GM19372 (cell line): ENCODE measurements around the gene CIB2.

Experiments
- ATAC-seq: cut with Tn5 transposase; IDR thresholded peaks from one replicate; pipeline ENCODE4 v1.9.1; 2021; ENCODE audit warnings: mild to moderate bottlenecking, low read depth, moderate library complexity; ENCODE audit not compliant: unreplicated experiment

The CIB2 gene

DNA sequence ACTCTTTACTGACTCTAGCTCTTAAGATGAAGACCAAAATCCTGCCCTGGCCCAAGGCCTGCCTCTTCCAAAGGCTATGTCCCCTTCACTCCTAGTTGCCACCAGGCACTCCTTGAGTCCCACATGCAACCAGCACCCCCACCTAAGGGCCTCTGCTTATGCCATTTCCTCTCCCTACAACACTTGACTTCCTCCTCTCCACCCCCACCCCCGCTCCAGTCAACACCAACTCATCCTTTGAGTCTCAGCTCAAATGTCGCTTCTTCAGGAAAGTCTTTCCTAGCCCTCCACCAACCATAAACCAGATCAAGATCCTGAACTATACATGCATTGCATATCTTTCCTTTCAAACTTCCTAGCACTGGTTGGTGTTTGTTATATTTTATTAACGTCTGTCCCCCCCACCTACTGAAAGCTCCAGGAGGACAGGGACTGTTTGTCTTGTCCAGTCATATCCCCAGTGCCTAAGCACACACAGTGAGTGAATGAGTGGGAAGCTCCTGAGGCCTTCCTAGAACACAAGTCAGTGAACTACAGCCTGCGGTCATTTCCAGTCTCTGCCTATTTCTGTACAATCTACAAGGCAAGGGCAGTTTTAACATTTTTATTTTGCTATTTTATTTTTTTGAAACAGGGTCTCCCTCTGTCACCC is 61.1 kb downstream of the CIB2 start:
- no peak for ATAC-seq

DNA sequence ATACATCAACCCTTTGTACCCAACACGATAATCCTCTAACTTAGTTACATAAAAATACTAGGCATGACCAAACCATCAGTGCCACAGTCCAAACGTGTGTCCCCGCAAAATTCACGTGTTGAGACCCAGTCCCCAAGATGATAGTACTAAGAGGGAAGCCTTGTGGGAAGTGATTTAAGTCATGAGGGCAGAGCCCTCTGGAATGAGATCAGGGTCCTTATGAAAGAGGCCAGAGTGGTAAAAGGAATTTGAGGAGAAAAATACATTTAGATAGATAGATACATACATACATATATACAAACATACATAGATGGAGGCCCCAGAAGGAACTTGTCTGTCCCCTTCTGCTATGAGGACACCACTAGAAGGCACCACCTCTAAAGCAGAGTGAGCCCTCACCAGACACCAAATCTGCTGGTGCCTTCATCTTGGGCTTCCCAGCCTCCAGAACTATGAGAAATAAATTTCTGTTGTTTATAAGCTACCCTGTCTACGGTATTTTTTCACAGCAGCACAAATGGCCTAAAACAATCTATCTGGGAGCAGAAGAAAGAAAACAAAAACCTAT is 61.7 kb downstream of the CIB2 start:
- no peak for ATAC-seq

DNA sequence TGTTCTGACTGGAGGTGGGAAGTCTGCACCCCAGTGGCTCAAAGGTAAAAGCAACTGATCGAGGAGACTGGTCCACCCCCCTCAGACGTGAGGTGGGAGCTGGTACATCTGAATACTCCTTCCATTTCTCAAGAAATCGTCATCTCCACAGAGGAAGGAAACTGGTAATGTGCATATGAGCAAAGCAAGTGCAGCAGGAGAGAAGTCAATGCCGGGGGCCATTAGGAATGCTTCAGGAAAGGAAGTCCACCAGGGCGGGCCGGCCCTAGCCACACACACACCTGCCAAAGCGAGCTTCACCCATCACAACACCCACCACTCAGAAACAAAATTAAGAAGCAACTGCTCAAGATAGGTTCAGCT is 62.2 kb downstream of the CIB2 start:
- ATAC-seq: no peak

DNA sequence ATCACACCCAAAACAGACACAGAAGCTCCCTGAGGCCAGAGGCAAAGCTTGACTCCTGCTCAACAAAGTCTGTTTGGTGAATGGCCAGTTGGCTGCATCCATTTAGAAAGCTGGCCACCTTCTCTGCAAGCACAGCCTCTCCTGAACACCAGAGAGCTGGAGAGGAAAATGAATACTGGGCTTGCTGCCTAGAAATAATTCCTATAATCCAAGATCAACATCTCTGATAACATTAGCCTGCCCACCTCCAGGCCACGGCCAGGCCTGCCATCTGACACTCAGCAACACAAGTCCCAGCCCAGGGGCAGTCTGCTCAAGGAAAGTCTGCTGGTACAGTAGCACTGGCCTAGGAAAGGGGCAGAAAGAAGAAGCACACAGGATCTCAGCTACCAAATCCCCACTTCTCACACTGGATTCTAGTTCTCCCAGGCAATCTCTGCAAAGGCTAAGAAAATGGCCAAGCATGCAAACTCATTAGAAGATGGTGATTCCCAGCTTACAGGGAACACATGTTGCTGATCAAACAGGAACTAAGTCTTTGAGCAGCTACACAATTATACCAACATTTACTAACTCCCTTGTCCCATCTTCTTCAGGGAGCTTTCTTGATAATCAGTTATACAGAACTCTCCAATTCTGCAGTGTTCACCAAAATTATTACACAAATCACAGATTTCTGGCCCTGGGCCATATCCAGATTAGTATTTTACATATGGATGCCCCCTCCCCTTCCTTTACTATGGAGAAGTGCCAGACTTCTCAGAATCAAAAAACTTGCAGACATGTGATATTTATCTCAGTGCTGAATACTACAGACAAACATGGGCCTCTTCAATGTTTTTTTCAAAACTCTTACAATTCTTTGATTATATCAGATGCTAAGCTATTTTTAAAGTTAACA is 63.7 kb downstream of the CIB2 start:
- no peak for ATAC-seq

DNA sequence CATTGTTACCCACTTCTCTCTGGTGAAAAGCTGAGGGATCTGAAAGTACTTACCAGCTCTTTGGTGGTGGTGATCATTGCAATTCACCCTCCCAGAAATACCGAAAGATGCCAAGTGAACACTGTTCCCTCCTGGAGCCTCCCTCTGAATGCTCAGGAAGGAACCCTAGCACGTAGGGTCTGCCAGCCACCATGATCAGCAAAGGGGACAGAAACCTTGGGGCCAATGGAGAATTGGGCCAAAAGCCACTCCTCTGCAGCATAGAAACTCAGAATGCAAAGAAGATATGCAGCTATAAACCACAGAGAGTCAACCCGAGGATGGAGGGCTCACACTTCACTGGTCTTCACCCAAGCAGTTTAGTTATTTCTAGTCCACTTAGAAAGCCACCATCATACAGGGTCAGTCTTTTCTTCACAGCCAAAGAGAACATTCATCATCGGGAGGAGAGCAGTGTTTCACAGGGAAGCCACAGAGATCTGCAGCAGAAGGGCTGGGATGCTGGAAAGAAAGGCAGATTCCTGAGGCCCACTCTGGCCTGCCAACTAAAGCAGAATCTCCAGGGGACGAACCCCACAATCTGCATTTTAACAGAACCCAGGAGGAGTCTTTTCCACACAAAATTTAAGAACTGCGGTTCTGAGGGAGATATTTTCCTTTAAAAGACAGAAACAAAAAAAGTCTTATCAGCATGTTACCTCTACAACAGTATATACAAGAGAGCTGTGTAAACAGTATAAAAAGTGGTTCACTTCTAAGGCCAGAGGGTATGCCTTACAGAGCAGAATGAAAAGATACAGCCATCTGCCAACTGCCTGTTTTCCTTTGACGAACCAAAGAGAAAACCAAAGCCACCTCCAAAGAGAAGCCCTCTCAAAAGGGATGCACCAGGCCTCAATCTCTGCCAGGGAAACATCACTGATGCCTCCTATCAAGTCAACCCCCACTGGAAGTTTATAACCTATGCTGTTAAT is 65.0 kb downstream of the CIB2 start:
- peak; percentile 68 for ATAC-seq

DNA sequence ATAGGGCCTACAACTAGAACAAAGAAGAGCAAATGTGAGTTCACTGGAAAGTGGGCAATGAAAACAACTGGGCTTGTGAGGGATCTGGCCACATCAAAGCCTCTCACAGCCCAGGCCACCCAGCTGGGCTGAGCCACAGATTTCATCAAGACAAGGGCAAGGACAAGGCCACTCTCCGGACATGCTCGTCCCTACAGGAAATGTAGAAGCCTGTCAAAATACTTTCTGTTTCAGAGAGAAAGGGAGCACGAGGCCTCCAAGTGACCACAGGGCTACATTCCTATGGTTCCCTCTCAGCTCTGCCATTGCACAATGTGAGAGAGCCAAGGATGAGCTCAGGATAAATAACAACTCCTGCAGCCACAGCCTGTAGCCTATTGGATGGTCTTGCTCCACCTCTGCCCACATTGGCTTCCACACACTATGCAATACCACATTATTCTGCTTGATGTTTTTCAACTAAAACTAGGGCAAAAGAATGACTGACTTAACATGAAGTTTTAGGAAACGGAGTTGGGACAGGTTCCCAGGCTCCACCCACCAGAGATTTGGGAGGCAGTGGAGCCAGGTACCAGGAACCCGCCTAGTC is 65.9 kb downstream of the CIB2 start:
- ATAC-seq: no peak

DNA sequence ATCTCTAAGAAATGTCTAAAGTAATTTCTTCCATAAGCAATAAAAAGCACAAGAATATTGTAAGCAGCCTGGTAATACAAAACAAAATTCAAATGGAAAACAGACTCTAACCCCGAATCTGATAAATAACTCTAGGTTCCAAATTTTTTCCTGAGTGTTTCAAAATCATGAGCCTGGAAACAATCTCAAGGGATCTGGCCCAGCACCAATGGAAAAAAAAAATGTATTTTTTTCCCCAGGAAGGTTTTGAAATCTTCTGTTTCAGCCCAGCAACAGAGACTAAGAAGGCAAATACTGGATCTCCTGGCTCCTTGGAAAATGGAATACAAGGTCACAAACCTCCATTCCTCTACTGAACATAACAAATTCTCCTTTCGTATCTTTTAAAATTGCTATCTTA is 66.7 kb downstream of the CIB2 start:
- no peak for ATAC-seq

DNA sequence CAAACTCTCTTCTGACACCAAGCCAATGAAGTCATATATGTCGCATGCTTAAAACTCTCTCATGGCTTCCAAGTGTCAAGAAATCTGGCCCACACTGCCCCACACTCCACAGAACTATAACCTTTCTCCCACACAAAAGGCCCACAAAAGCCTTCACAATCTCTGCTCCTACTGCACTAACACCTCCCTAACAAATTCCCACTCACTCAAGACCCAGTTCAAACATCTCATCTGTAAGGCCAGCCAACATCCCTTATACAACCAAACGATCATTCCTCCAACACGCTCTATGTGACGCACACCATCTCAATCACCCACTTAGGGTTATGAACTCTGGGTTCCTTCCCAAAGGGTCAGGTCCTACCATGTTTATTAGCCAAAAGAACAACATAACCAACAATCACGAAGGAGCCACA is 67.3 kb downstream of the CIB2 start:
- ATAC-seq: no peak

DNA sequence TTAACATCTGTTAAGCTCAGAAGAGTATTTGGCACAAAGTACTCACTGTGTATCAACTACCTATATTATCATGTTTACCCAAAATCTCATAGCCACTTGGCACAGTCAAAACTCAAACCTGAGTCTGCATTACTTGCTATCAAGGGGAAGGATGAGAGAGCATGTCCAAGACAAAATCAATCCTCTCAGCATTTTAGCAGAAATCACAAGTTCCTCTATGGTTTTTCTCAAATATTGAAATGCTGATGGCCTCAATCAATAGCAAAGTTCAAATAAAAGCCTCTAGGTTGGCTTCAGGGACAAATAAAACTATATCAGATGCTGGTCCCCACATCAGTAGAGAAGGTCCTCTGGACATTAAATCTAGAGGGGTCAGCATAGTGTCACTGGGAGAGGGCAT is 68.0 kb downstream of the CIB2 start:
- no peak for ATAC-seq

DNA sequence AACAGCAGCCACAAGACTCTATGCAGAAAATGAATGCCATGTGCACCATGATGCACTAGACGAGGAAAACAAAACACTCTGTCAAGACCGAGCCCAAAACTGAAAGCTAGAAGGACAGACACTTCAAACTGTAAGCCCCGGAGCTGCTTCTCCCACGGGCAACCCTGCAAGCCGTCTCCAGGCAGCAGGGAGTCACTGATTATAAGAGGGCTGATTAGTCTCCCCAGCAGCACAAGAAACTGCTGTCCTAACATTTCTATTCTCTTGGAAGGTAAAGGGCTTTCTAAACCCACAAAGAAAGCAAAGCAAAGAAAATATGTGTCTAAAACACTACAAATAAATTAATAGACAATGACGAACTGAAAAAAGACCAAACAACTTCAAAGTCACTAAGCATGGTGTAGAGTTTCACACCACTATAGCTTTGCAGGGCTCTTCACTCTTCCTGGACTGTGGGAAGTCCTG is 69.2 kb downstream of the CIB2 start:
- no peak for ATAC-seq

DNA sequence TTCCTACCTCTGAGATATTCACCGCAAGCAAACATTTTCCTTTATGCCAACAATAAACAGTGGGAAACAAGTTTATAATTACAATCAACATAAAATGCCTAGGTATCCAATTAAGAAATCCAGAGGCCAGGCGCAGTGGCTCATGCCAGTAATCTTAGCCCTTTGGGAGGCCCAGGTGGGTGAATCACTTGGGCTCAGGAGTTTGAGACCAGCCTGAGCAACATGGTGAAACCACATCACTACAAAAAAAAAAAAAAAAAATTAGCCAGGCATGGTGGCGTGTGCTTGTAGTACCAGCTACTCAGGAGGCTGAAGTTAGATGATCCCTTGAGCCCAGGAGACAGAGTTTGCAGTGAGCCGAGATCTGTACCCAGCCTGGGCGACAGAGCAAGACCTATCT is 71.0 kb downstream of the CIB2 start:
- no peak for ATAC-seq

DNA sequence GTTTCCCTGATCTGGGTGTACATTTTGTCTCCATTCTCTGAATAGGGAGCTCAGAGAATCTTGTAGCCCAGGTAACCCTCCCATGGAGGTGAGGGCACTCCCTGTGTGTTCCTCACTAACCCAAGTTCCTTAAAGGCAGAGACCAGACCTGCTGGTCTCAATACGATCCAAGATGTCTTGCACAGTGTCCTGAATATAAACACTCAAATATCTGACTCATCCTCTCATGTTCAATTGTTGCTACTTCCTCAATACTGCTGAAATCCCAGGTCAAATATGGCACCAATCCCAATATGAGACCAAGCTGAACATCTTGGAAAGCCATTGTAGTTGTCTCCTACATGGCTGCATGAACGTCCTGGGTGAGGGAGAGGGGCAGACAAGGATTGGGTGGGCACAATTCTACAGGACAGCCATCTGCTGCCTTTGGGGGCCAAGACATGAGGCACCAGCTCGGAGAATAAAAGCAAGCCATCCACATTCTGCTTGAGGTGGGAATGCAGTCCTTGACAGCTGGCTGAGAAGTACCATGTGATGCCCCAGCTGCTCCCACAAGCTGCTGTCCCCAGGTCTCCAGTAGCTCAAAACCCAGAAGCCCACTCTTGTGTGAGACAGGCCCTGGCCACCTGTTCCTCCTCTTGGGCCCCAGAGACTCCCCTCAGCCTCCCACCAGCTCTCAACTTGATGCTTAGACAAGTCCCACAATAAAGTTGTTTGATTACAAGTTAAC is 72.0 kb downstream of the CIB2 start:
- no peak for ATAC-seq

DNA sequence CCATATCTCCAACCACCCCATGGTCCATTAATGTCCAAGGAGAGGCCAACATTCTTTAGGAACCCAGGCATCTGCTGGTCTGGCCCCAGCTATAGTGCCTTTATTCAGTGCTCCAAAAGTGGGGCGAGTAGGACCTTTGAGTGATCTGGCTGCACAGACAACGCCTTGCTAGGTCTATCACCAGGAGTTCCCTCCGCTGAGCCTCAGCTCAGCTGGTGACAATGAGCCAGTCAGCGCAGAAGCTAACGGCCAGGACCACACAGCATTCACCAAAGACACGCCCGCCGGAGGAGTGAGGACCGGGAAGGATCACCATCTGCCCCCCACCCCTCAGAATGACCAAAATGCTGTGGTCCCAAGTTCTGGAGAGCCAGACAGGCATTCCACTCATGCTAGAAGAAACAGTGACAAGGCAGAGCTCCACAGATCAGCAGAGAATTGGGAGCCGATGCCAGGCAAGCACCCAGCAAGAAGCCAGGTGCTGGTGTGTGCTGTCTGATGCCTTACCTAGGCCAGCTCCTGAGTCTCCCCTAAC is 72.8 kb downstream of the CIB2 start:
- no peak for ATAC-seq

DNA sequence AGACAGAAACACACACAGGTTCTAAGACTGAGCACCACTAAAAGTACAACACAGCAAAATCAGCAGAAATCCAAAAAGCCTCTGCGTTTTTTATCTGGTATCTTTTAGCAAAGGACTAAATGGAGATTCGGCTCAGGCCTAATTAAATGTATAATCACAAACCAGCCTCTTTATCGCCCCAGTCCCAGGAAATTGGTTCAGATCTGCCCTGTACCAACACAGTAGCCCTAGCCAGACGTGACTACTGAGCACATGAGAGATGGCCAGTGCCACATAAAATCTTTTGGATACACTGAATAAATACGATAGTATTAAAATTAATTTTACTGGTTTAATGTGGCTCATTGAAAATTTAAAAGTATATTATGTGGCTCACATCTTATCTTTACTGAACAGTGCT is 73.4 kb downstream of the CIB2 start:
- ATAC-seq: no peak

DNA sequence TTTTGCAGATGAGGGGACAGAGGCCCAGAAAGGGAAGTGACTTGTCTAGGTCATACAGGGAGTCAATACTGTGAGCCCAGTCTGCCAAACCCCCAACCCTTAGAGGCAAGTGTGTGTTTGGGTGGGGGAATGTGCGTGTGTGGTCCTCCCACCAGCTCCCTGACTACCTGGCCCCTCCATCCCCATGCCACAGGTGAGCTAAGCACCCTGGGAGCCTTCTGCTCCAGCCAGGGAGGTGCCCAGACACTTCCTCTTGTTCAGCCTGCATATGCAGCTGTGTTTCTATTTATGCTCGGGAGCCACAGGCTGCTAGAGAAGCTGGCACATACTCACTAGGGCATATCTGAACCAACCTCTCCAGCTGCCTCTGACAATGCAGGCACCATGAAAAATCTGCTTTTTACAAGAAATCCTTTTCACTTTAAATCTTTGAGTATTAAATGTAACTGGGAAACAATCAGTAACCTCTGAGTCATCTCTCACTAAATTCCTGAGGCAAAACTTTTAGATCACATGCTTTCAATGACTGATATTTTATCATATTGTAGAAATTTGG is 74.5 kb downstream of the CIB2 start:
- no peak for ATAC-seq

DNA sequence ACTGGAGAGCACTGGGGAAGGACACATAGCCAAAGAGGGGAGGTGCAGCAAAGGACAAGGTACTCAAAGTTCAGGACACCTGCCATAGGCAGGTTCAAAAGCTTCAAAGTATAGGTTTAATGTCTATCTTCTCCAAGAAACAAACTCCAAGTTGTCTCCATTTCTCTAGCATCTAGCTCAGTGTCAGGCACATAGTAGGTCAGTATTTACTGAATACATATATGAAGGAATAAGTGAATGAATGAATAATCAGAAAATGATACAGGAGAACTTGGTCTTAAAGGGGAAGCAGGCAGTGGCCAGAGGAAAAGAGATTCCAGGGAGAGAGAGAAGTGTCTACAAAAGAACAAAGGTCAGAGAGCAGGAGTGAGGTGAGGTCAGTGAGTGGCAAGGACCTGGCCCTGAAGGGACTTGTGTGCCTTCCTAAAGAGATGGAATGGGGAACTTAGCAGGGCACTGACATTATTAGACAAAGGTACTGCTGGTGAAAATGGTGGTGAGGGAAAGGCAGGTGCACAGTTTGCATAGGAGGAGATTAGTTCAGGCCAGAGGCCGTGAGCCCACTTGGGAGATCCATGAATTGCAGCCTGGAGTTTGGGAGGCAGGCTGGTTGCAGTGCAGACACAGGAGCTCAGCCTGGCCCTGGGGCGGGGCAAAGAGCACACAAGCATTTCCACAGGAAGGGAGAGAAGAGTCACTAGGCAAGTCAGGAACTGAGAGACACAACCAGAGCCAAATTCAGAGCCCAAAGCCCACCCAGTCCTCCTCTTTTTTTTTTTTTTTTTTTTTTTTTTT is 75.1 kb downstream of the CIB2 start:
- no peak for ATAC-seq

DNA sequence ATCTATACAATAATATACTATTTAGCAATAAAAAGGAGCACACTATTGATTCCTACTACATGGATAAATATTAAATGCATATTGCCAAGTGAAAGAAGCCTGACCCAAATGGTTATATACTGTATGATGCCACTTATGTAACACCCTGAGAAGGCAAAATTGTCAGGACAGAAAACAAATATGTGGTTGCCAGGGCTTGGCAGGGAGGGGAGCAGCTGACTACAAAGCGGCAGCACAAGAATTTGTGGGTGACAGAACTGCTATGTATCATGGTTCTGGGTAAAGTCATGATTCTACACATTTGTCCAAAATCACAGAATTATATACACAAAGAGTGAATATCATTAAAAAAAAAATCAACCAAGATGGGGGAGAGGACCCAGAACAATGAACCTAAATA is 76.3 kb downstream of the CIB2 start:
- ATAC-seq: no peak
